HepG2 (cell line): ENCODE data around the gene TAOK3. TPM values are rescaled to one million over a fixed set of nuclear protein-coding genes. Genes with fewer than 3 reads are reported as not detected.
A peak's percentile ranks its signal among the peaks of the same experiment; 100 is the strongest.

Experiments
- AHR ChIP-seq: IDR thresholded peaks from 2 replicates; pipeline ENCODE4 v1.6.1; 2018; ENCODE audit warnings: missing genetic modification reagents, missing compliant biosample characterization
- ARNTL ChIP-seq: sonication (generic); formaldehyde crosslinking; IDR thresholded peaks from 2 replicates; pipeline ENCODE4 v1.4.0; 2020; ENCODE audit warnings: mild to moderate bottlenecking, missing genetic modification reagents
- GATAD2A ChIP-seq: IDR thresholded peaks from 2 replicates; pipeline ENCODE4 v1.6.1; 2016
- NKX3-1 ChIP-seq: sonication (generic); formaldehyde crosslinking; IDR thresholded peaks from 2 replicates; pipeline ENCODE4 v1.5.0; 2020; ENCODE audit warnings: missing genetic modification reagents
- SCMH1 ChIP-seq: sonication (generic); formaldehyde crosslinking; IDR thresholded peaks from 2 replicates; pipeline ENCODE4 v1.9.0; 2021; ENCODE audit warnings: missing genetic modification reagents, mild to moderate bottlenecking, borderline replicate concordance
- SMAD9 ChIP-seq: sonication (generic); formaldehyde crosslinking; IDR thresholded peaks from 2 replicates; pipeline ENCODE4 v1.5.1; 2020; ENCODE audit warnings: mild to moderate bottlenecking, missing genetic modification reagents
- SP1 ChIP-seq, 2 experiments: fragments of 450-650 bp in 1 of 2; sonication (generic) in 1 of 2; formaldehyde crosslinking in 1 of 2; IDR thresholded peaks; 2 replicates each; pipeline versions ENCODE4 v1.4.0 to v1.6.1; 2016 to 2020; ENCODE audit warnings: missing genetic modification reagents in 1 of 2
- XRCC5 ChIP-seq: fragments of 200-400 bp; formaldehyde crosslinking; optimal IDR thresholded peaks from 2 replicates; pipeline ENCODE3; 2017; ENCODE audit warnings: mild to moderate bottlenecking, low read length
- ZNF24 ChIP-seq: fragments of 450-650 bp; IDR thresholded peaks from 2 replicates; pipeline ENCODE4 v1.6.1; 2017; ENCODE audit warnings: antibody characterized with exemption, mild to moderate bottlenecking
- polyA plus RNA-seq, 8 experiments: library from polyadenylated mRNA; depleted of rRNA in 3 of 8; stranded (reverse) in 7 of 8; unstranded in 1 of 8; fragments of >200 nt; fragmentation: Illumina TruSeq in 4 of 8; extraction: Trizol in 4 of 8; gene quantifications; 2 replicates each; pipeline versions ENCODE4 v1.2.1 to v1.2.3, GENCODE V29; 2011 to 2016; ENCODE audit warnings: low read depth in 4 of 8, missing spikeins in 1 of 8, mixed read lengths in 1 of 8; ENCODE audit not compliant: insufficient read depth in 1 of 8
- total RNA-seq, 5 experiments: library from RNA; depleted of rRNA; stranded (reverse); fragments of >200 nt; fragmentation: Illumina TruSeq; extraction: Trizol; gene quantifications; 2 replicates each; pipeline ENCODE4 v1.2.3, GENCODE V29; 2016; ENCODE audit warnings: low read depth in 1 of 5
- TF ChIP-seq, protein P1 (sequence below), 2 experiments: IDR thresholded peaks; 2 replicates each; pipeline ENCODE4 v1.6.1; 2011 to 2012; ENCODE audit warnings: low read length in 2 of 2, borderline replicate concordance in 1 of 2, low read depth in 1 of 2, mild to moderate bottlenecking in 1 of 2, moderate library complexity in 1 of 2
- TF ChIP-seq, protein P2 (sequence below): sonication (generic); formaldehyde crosslinking; IDR thresholded peaks from 2 replicates; pipeline ENCODE4 v1.4.0; 2020; ENCODE audit warnings: mild to moderate bottlenecking, missing genetic modification reagents
- TF ChIP-seq, protein P3 (sequence below): sonication (generic); formaldehyde crosslinking; IDR thresholded peaks from 2 replicates; pipeline ENCODE4 v1.4.0; 2020; ENCODE audit warnings: missing genetic modification reagents
- TF ChIP-seq, protein P4 (sequence below): sonication (generic); formaldehyde crosslinking; IDR thresholded peaks from 2 replicates; pipeline ENCODE4 v1.5.1; 2020; ENCODE audit warnings: missing genetic modification reagents, mild to moderate bottlenecking, borderline replicate concordance
- TF ChIP-seq, protein P5 (sequence below): sonication (generic); formaldehyde crosslinking; IDR thresholded peaks from 2 replicates; pipeline ENCODE4 v1.5.1; 2020; ENCODE audit warnings: missing genetic modification reagents, mild to moderate bottlenecking, borderline replicate concordance

Gene TAOK3
- total and polyA plus RNA-seq, 2 of the 13 experiments (the other 11 are each of a cell fraction or from before 2014, with no cell fraction given) = 10.4 to 12.3 TPM

DNA sequence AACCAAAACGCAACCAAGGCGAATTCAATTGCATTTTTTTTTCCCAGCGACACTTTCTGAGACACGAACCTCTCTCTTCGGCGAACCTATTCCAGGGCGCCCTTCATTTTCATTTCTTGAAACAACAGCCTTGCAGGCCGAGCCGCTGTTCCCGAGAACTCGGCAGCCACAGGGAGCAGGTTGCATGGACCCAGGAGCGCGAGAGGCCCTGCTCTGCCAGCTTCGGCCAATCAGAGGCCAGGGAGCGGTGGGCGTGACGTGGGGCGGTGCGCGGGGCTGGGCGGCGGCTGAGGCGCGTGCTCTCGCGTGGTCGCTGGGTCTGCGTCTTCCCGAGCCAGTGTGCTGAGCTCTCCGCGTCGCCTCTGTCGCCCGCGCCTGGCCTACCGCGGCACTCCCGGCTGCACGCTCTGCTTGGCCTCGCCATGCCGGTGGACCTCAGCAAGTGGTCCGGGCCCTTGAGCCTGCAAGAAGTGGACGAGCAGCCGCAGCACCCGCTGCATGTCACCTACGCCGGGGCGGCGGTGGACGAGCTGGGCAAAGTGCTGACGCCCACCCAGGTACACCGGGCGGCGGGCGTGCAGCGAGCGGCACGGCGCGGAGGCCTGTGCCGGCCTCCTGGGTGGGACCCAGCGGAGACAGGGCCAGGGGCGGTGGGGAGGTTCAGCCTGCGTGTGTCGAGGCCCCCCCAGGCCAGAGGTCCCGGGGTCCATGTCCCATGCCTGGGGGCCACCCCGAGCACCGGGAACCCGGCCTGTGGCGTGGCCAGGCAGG is 236.7 kb downstream of the TAOK3 start, which contains the start of gene PEBP1 (continued):
- TF ChIP-seq SP1 (IDR thresholded peaks at IDR 0.05) (no peak), SP1 (CRISPR knock-in tag; IDR thresholded peaks at IDR 0.05) (peak; percentile 87), AHR (CRISPR knock-in tag) (peak; percentile 81; the same call in 1 of the 2 replicates), XRCC5 (no peak), SMAD9 (CRISPR knock-in tag) (no peak; the same call in 1 of the 2 replicates), ZNF24 (no peak), SCMH1 (CRISPR knock-in tag) (no peak), GATAD2A (peak; percentile 57), ARNTL (CRISPR knock-in tag) (peak; percentile 76; the same call in 1 of the 2 replicates), NKX3-1 (0 out of 2 replicates have a peak, but pooled peaks have one; percentile 63)
- TF ChIP-seq, protein P1, sequence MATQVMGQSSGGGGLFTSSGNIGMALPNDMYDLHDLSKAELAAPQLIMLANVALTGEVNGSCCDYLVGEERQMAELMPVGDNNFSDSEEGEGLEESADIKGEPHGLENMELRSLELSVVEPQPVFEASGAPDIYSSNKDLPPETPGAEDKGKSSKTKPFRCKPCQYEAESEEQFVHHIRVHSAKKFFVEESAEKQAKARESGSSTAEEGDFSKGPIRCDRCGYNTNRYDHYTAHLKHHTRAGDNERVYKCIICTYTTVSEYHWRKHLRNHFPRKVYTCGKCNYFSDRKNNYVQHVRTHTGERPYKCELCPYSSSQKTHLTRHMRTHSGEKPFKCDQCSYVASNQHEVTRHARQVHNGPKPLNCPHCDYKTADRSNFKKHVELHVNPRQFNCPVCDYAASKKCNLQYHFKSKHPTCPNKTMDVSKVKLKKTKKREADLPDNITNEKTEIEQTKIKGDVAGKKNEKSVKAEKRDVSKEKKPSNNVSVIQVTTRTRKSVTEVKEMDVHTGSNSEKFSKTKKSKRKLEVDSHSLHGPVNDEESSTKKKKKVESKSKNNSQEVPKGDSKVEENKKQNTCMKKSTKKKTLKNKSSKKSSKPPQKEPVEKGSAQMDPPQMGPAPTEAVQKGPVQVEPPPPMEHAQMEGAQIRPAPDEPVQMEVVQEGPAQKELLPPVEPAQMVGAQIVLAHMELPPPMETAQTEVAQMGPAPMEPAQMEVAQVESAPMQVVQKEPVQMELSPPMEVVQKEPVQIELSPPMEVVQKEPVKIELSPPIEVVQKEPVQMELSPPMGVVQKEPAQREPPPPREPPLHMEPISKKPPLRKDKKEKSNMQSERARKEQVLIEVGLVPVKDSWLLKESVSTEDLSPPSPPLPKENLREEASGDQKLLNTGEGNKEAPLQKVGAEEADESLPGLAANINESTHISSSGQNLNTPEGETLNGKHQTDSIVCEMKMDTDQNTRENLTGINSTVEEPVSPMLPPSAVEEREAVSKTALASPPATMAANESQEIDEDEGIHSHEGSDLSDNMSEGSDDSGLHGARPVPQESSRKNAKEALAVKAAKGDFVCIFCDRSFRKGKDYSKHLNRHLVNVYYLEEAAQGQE (IDR thresholded peaks at IDR 0.05; ENCODE audit: borderline replicate concordance in 1 of 2, low read depth in 1 of 2, low read length in 2 of 2) = peak in 1 of 2 experiments; percentile 7; a peak in 1 of 4 replicates
- TF ChIP-seq, protein P2, sequence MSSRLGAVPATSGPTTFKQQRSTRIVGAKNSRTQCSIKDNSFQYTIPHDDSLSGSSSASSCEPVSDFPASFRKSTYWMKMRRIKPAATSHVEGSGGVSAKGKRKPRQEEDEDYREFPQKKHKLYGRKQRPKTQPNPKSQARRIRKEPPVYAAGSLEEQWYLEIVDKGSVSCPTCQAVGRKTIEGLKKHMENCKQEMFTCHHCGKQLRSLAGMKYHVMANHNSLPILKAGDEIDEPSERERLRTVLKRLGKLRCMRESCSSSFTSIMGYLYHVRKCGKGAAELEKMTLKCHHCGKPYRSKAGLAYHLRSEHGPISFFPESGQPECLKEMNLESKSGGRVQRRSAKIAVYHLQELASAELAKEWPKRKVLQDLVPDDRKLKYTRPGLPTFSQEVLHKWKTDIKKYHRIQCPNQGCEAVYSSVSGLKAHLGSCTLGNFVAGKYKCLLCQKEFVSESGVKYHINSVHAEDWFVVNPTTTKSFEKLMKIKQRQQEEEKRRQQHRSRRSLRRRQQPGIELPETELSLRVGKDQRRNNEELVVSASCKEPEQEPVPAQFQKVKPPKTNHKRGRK (CRISPR knock-in tag) = no peak
- TF ChIP-seq, protein P3, sequence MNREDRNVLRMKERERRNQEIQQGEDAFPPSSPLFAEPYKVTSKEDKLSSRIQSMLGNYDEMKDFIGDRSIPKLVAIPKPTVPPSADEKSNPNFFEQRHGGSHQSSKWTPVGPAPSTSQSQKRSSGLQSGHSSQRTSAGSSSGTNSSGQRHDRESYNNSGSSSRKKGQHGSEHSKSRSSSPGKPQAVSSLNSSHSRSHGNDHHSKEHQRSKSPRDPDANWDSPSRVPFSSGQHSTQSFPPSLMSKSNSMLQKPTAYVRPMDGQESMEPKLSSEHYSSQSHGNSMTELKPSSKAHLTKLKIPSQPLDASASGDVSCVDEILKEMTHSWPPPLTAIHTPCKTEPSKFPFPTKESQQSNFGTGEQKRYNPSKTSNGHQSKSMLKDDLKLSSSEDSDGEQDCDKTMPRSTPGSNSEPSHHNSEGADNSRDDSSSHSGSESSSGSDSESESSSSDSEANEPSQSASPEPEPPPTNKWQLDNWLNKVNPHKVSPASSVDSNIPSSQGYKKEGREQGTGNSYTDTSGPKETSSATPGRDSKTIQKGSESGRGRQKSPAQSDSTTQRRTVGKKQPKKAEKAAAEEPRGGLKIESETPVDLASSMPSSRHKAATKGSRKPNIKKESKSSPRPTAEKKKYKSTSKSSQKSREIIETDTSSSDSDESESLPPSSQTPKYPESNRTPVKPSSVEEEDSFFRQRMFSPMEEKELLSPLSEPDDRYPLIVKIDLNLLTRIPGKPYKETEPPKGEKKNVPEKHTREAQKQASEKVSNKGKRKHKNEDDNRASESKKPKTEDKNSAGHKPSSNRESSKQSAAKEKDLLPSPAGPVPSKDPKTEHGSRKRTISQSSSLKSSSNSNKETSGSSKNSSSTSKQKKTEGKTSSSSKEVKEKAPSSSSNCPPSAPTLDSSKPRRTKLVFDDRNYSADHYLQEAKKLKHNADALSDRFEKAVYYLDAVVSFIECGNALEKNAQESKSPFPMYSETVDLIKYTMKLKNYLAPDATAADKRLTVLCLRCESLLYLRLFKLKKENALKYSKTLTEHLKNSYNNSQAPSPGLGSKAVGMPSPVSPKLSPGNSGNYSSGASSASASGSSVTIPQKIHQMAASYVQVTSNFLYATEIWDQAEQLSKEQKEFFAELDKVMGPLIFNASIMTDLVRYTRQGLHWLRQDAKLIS (CRISPR knock-in tag) = no peak; the same call in 1 of the 2 replicates
- TF ChIP-seq, protein P4, sequence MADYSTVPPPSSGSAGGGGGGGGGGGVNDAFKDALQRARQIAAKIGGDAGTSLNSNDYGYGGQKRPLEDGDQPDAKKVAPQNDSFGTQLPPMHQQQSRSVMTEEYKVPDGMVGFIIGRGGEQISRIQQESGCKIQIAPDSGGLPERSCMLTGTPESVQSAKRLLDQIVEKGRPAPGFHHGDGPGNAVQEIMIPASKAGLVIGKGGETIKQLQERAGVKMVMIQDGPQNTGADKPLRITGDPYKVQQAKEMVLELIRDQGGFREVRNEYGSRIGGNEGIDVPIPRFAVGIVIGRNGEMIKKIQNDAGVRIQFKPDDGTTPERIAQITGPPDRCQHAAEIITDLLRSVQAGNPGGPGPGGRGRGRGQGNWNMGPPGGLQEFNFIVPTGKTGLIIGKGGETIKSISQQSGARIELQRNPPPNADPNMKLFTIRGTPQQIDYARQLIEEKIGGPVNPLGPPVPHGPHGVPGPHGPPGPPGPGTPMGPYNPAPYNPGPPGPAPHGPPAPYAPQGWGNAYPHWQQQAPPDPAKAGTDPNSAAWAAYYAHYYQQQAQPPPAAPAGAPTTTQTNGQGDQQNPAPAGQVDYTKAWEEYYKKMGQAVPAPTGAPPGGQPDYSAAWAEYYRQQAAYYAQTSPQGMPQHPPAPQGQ (CRISPR knock-in tag) = no peak
- TF ChIP-seq, protein P5, sequence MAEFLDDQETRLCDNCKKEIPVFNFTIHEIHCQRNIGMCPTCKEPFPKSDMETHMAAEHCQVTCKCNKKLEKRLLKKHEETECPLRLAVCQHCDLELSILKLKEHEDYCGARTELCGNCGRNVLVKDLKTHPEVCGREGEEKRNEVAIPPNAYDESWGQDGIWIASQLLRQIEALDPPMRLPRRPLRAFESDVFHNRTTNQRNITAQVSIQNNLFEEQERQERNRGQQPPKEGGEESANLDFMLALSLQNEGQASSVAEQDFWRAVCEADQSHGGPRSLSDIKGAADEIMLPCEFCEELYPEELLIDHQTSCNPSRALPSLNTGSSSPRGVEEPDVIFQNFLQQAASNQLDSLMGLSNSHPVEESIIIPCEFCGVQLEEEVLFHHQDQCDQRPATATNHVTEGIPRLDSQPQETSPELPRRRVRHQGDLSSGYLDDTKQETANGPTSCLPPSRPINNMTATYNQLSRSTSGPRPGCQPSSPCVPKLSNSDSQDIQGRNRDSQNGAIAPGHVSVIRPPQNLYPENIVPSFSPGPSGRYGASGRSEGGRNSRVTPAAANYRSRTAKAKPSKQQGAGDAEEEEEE (CRISPR knock-in tag) = no peak; the same call in 1 of the 2 replicates
